Mesenchymal stem cell (in vitro differentiated cells and primary cell): ENCODE measurements around the gene SNRPD2.
A peak's percentile ranks its signal among the peaks of the same experiment; 100 is the strongest.

Experiments used
- DNase-seq: peaks from one replicate; pipeline ENCODE4 v3.0.0-alpha.2; 2013
- H2AFZ ChIP-seq: one replicate; pipeline ENCODE4 v1.6.1; 2013; ENCODE audit warnings: low read depth, mild to moderate bottlenecking, control low read depth, inconsistent platforms, low read length, moderate library complexity
- H2AK5ac ChIP-seq: 2 replicates; pipeline ENCODE4 v1.6.1; 2013; ENCODE audit warnings: low read length, moderate library complexity, mild to moderate bottlenecking, inconsistent platforms; ENCODE audit not compliant: severe bottlenecking
- H2BK120ac ChIP-seq: one replicate; pipeline ENCODE4 v1.6.1; 2013; ENCODE audit warnings: low read depth, mild to moderate bottlenecking, inconsistent platforms, low read length, moderate library complexity
- H2BK12ac ChIP-seq, 2 experiments: one replicate each; pipeline ENCODE4 v1.6.1; 2013; ENCODE audit warnings: inconsistent platforms in 2 of 2, low read length in 2 of 2, mild to moderate bottlenecking in 2 of 2, moderate library complexity in 2 of 2, control low read depth in 1 of 2
- H2BK15ac ChIP-seq: one replicate; pipeline ENCODE4 v1.6.1; 2013; ENCODE audit warnings: mild to moderate bottlenecking, low read depth, inconsistent platforms; ENCODE audit not compliant: poor library complexity, severe bottlenecking
- H2BK5ac ChIP-seq: 2 replicates; pipeline ENCODE4 v1.6.1; 2013; ENCODE audit warnings: low read depth, mild to moderate bottlenecking, low read length, control low read depth, inconsistent platforms; ENCODE audit not compliant: poor library complexity, severe bottlenecking
- H3K14ac ChIP-seq, 2 experiments: one replicate each; pipeline ENCODE4 v1.6.1; 2013; ENCODE audit warnings: inconsistent platforms in 2 of 2, low read length in 2 of 2, control low read depth in 1 of 2, mild to moderate bottlenecking in 1 of 2, moderate library complexity in 1 of 2
- H3K18ac ChIP-seq, 2 experiments: one replicate each; pipeline ENCODE4 v1.6.1; 2013; ENCODE audit warnings: inconsistent platforms in 2 of 2, low read length in 2 of 2, control low read depth in 1 of 2, low read depth in 1 of 2, mild to moderate bottlenecking in 1 of 2
- H3K23ac ChIP-seq, 2 experiments: one replicate each; pipeline ENCODE4 v1.6.1; 2013; ENCODE audit warnings: inconsistent platforms in 2 of 2, low read length in 2 of 2, mild to moderate bottlenecking in 2 of 2, moderate library complexity in 2 of 2, control low read depth in 1 of 2
- H3K27ac ChIP-seq: 2 replicates; pipeline ENCODE4 v1.5.1; 2013; ENCODE audit warnings: mild to moderate bottlenecking, moderate library complexity, low read length, control low read depth, inconsistent platforms; ENCODE audit not compliant: poor library complexity, severe bottlenecking
- H3K27me3 ChIP-seq, 2 experiments: 2 replicates each; pipeline versions ENCODE4 v1.6.1 to v1.7.0; 2013; ENCODE audit warnings: low read length in 2 of 2, mild to moderate bottlenecking in 2 of 2, moderate library complexity in 2 of 2, control low read depth in 1 of 2, inconsistent platforms in 1 of 2; ENCODE audit not compliant: control insufficient read depth in 1 of 2, insufficient read depth in 1 of 2
- H3K36me3 ChIP-seq, 2 experiments: 2 replicates each; pipeline versions ENCODE4 v1.6.1 to v1.7.0; 2013; ENCODE audit warnings: low read length in 2 of 2, control low read depth in 1 of 2, inconsistent platforms in 1 of 2, low read depth in 1 of 2, mild to moderate bottlenecking in 1 of 2; ENCODE audit not compliant: insufficient read depth in 2 of 2, control insufficient read depth in 1 of 2
- H3K4ac ChIP-seq, 2 experiments: one replicate each; pipeline ENCODE4 v1.6.1; 2013; ENCODE audit warnings: inconsistent platforms in 2 of 2, low read length in 2 of 2, mild to moderate bottlenecking in 2 of 2, moderate library complexity in 2 of 2, control low read depth in 1 of 2, low read depth in 1 of 2
- H3K4me1 ChIP-seq: 2 replicates; pipeline ENCODE4 v1.6.1; 2013; ENCODE audit warnings: low read depth, low read length, control low read depth; ENCODE audit not compliant: control insufficient read depth, insufficient read depth
- H3K4me2 ChIP-seq: 2 replicates; pipeline ENCODE4 v1.6.1; 2013; ENCODE audit warnings: low read length, mild to moderate bottlenecking, inconsistent platforms; ENCODE audit not compliant: poor library complexity, severe bottlenecking
- H3K4me3 ChIP-seq, 2 experiments: 2 replicates each; pipeline versions ENCODE4 v1.5.1 to v1.7.0; 2013; ENCODE audit warnings: low read length in 2 of 2, mild to moderate bottlenecking in 2 of 2, control low read depth in 1 of 2, low read depth in 1 of 2; ENCODE audit not compliant: insufficient read depth in 1 of 2
- H3K79me1 ChIP-seq: replicated peaks from 2 replicates; pipeline ENCODE4 v1.6.1; 2013; ENCODE audit warnings: mild to moderate bottlenecking, control low read depth, low read length, inconsistent platforms; ENCODE audit not compliant: poor library complexity, severe bottlenecking
- H3K9ac ChIP-seq: 2 replicates; pipeline ENCODE4 v1.7.0; 2013; ENCODE audit warnings: mild to moderate bottlenecking, low read length, moderate library complexity
- H3K9me3 ChIP-seq: 2 replicates; pipeline ENCODE4 v1.7.0; 2013; ENCODE audit warnings: mild to moderate bottlenecking, low read length; ENCODE audit not compliant: control insufficient read depth
- H4K8ac ChIP-seq: one replicate; pipeline ENCODE4 v1.6.1; 2013; ENCODE audit warnings: inconsistent platforms, mild to moderate bottlenecking, low read length, moderate library complexity
- H4K91ac ChIP-seq: one replicate; pipeline ENCODE4 v1.6.1; 2013; ENCODE audit warnings: mild to moderate bottlenecking, low read length, inconsistent platforms
- WGBS: methylation state at CpG from one replicate; pipeline ENCODE4 v1.1.7; 2013; ENCODE audit warnings: mixed read lengths; 5-methylcytosine and 5-hydroxymethylcytosine counted together

Gene SNRPD2

GRCh38 chr19:45643927-45644771 lies 47.6 kb downstream of the SNRPD2 start:
- Histone ChIP-seq H3K4me2 (peak overlapping the region; percentile 77), H3K14ac (no peak overlapping the region), H3K27me3 (peaks cover 0 to 24% of the 10 kb centered on the region in 2 experiments), H2BK120ac (no peak overlapping the region), H4K8ac (no peak overlapping the region), H3K4me3 (no peak overlapping the region), H2AFZ (peak overlapping the region; percentile 0), H3K18ac (no peak overlapping the region), H3K9me3 (no peaks in the 10 kb centered on the region), H2AK5ac (no peak overlapping the region), H3K4ac (peak overlapping the region in 1 of 2 experiments; percentile 22), H2BK5ac (no peak overlapping the region), H3K9ac (no peak overlapping the region), H3K79me1 (no peaks in the 10 kb centered on the region), H3K23ac (no peak overlapping the region), H2BK15ac (no peak overlapping the region), H3K4me1 (peaks cover 34% of the 10 kb centered on the region), H3K27ac (no peak overlapping the region), H4K91ac (no peak overlapping the region), H2BK12ac (peak overlapping the region in 1 of 2 experiments; percentile 10), H3K36me3 (no peaks in the 10 kb centered on the region)
- DNase-seq = no peak
- WGBS = 51% methylated on average over 13 of the region's 14 CpGs

- no peak overlapping the region for H2BK15ac ChIP-seq
- WGBS = 1% methylated on average over 35 of the region's 39 CpGs
- H3K79me1 ChIP-seq = peaks cover 1% of the 10 kb centered on the region
- H3K9ac ChIP-seq = no peak overlapping the region
- no peak overlapping the region for H4K8ac ChIP-seq
- H3K18ac ChIP-seq = peak overlapping the region; percentile 38 to 73
- no peak overlapping the region for H3K27ac ChIP-seq
- peak; percentile 85 for DNase-seq
- peaks cover 34% of the 10 kb centered on the region for H3K4me1 ChIP-seq
- no peak overlapping the region for H3K14ac ChIP-seq
- no peak overlapping the region for H4K91ac ChIP-seq
- peak overlapping the region; percentile 49 for H2AFZ ChIP-seq
- peak overlapping the region; percentile 21 for H2BK120ac ChIP-seq
- no peaks in the 10 kb centered on the region for H3K36me3 ChIP-seq
- H3K4ac ChIP-seq = no peak overlapping the region
- H3K27me3 ChIP-seq = peaks cover 0 to 24% of the 10 kb centered on the region in 2 experiments
- peak overlapping the region; percentile 28 to 36 for H3K4me3 ChIP-seq
- peak overlapping the region in 1 of 2 experiments; percentile 91 for H2BK12ac ChIP-seq
- no peaks in the 10 kb centered on the region for H3K9me3 ChIP-seq
- no peak overlapping the region for H2AK5ac ChIP-seq
- H3K23ac ChIP-seq = no peak overlapping the region
- no peak overlapping the region for H2BK5ac ChIP-seq
- peak overlapping the region; percentile 77 for H3K4me2 ChIP-seq
Observed at GRCh38 chr19:45643024-45643926, 48.5 kb downstream of the SNRPD2 start.

- Histone ChIP-seq H2BK5ac (no peak overlapping the region), H3K79me1 (peaks cover 7% of the 10 kb centered on the region), H3K4me1 (peaks cover 37% of the 10 kb centered on the region), H2BK120ac (peak overlapping the region; percentile 11), H3K18ac (peak overlapping the region; percentile 73 to 96), H2BK15ac (peak overlapping the region; percentile 77), H2BK12ac (peak overlapping the region; percentile 11 to 80), H3K14ac (peak overlapping the region in 1 of 2 experiments; percentile 74), H3K36me3 (no peaks in the 10 kb centered on the region), H4K91ac (peak overlapping the region; percentile 57), H2AFZ (peak overlapping the region; percentile 90), H3K27ac (peak overlapping the region; percentile 67), H3K4ac (peak overlapping the region; percentile 73 to 82), H2AK5ac (no peak overlapping the region), H3K4me2 (peak overlapping the region; percentile 90), H3K4me3 (peak overlapping the region; percentile 39 to 71), H3K27me3 (peaks cover 0 to 22% of the 10 kb centered on the region in 2 experiments), H3K9ac (peak overlapping the region; percentile 63), H3K23ac (no peak overlapping the region), H4K8ac (peak overlapping the region; percentile 78), H3K9me3 (no peaks in the 10 kb centered on the region)
- DNase-seq = peak; percentile 83
- WGBS = 2% methylated on average over 32 of the region's 40 CpGs
Observed at GRCh38 chr19:45641274-45642105, 50.3 kb downstream of the SNRPD2 start.
